Osteoblast (primary cell): ENCODE data around the gene ZMIZ1. TPM values are rescaled to one million over a fixed set of nuclear protein-coding genes. Genes with fewer than 3 reads are reported as not detected.

Source experiments
- DNase-seq: peaks from one replicate; pipeline ENCODE4 v3.0.0; 2011; ENCODE audit warnings: low spot score, mixed read lengths; ENCODE audit not compliant: insufficient read length; ENCODE audit errors: missing footprints
- H2AFZ ChIP-seq: 2 replicates; pipeline ENCODE4 v1.6.0; 2011; ENCODE audit warnings: mild to moderate bottlenecking, low read length
- H3K27ac ChIP-seq: 2 replicates; pipeline ENCODE4 v1.5.1; 2011; ENCODE audit warnings: mild to moderate bottlenecking, low read depth, low read length, moderate library complexity
- H3K27me3 ChIP-seq: 2 replicates; pipeline ENCODE4 v1.6.0; 2012; ENCODE audit warnings: mild to moderate bottlenecking, control low read depth, inconsistent platforms, low read length, moderate library complexity; ENCODE audit not compliant: insufficient read depth
- H3K36me3 ChIP-seq: 2 replicates; pipeline ENCODE4 v1.5.1; 2011; ENCODE audit warnings: mild to moderate bottlenecking, low read length, control low read depth, moderate library complexity; ENCODE audit not compliant: insufficient read depth
- H3K4me1 ChIP-seq: 2 replicates; pipeline ENCODE4 v1.5.1; 2011; ENCODE audit warnings: mild to moderate bottlenecking, low read length, control low read depth, moderate library complexity; ENCODE audit not compliant: insufficient read depth
- H3K4me2 ChIP-seq: 2 replicates; pipeline ENCODE4 v1.6.0; 2011; ENCODE audit warnings: mild to moderate bottlenecking, low read length; ENCODE audit not compliant: insufficient read depth
- H3K4me3 ChIP-seq: fragments of 200-600 bp; sonication (generic); 3 replicates; pipeline ENCODE4 v1.5.1; 2012; ENCODE audit warnings: mild to moderate bottlenecking, low read length, inconsistent platforms; ENCODE audit not compliant: insufficient read depth
- H3K79me2 ChIP-seq: 2 replicates; pipeline ENCODE4 v1.6.0; 2012; ENCODE audit warnings: mild to moderate bottlenecking, low read length, control low read depth, inconsistent platforms; ENCODE audit not compliant: insufficient read depth
- H3K9me3 ChIP-seq: 2 replicates; pipeline ENCODE4 v1.5.1; 2011; ENCODE audit warnings: low read depth, low read length, control low read depth
- H4K20me1 ChIP-seq: 2 replicates; pipeline ENCODE4 v1.6.0; 2012; ENCODE audit warnings: mild to moderate bottlenecking, low read length, control low read depth; ENCODE audit not compliant: insufficient read depth
- total RNA-seq: library from RNA; depleted of rRNA; stranded (reverse); fragments of >200 nt; gene quantifications from 2 replicates; pipeline ENCODE4 v1.2.3, GENCODE V29; 2012
- TF ChIP-seq, protein P1 (sequence below): IDR thresholded peaks from 2 replicates; pipeline ENCODE4 v1.5.1; 2011; ENCODE audit warnings: mild to moderate bottlenecking, low read depth, low read length, moderate library complexity; ENCODE audit errors: extremely low read depth

ZMIZ1 gene
- total RNA-seq, 1 donor: 40.9 TPM

GRCh38 chr10:79245539-79246208 is 176.9 kb downstream of the ZMIZ1 start:
- peaks cover 46% of the 10 kb centered on the region for H4K20me1 ChIP-seq
- no peak overlapping the region for H2AFZ ChIP-seq
- H3K79me2 ChIP-seq: peaks cover 87% of the 10 kb centered on the region
- H3K4me1 ChIP-seq: peaks cover 64% of the 10 kb centered on the region
- H3K36me3 ChIP-seq: peaks cover 6% of the 10 kb centered on the region
- H3K4me3 ChIP-seq: peak overlapping the region; percentile 14
- H3K27ac ChIP-seq: peak overlapping the region; percentile 77
- H3K9me3 ChIP-seq: no peaks in the 10 kb centered on the region
- no peaks in the 10 kb centered on the region for H3K27me3 ChIP-seq
- TF ChIP-seq, protein P1, sequence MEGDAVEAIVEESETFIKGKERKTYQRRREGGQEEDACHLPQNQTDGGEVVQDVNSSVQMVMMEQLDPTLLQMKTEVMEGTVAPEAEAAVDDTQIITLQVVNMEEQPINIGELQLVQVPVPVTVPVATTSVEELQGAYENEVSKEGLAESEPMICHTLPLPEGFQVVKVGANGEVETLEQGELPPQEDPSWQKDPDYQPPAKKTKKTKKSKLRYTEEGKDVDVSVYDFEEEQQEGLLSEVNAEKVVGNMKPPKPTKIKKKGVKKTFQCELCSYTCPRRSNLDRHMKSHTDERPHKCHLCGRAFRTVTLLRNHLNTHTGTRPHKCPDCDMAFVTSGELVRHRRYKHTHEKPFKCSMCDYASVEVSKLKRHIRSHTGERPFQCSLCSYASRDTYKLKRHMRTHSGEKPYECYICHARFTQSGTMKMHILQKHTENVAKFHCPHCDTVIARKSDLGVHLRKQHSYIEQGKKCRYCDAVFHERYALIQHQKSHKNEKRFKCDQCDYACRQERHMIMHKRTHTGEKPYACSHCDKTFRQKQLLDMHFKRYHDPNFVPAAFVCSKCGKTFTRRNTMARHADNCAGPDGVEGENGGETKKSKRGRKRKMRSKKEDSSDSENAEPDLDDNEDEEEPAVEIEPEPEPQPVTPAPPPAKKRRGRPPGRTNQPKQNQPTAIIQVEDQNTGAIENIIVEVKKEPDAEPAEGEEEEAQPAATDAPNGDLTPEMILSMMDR: no peak
- H3K4me2 ChIP-seq: peak overlapping the region; percentile 9
- peak; percentile 94 for DNase-seq

DNA sequence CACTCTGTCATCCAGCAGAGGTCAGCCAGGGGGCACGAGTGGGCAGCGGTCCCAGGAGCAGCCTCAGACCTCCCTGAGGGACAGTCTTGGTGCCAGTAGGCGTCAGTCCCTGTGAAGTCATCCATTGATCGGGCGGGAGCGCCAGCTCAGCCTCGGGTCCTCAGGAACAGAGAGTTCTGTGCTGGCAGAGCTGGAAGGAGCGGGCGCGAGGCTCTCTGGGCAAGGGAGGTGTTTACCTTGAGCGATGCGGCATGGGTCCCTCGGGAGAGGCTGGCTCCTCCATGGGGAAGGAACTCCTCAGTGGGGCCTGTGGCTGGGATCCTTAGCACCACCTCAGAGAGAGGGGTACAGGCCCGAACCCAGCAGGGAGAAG is 177.4 kb downstream of the ZMIZ1 start:
- Histone ChIP-seq H3K79me2 (peaks cover 87% of the 10 kb centered on the region), H3K9me3 (no peaks in the 10 kb centered on the region), H3K4me3 (no peak overlapping the region), H4K20me1 (peaks cover 45% of the 10 kb centered on the region), H3K4me2 (peak overlapping the region; percentile 9), H3K4me1 (peaks cover 64% of the 10 kb centered on the region), H2AFZ (no peak overlapping the region), H3K36me3 (peaks cover 6% of the 10 kb centered on the region), H3K27ac (peak overlapping the region; percentile 77), H3K27me3 (no peaks in the 10 kb centered on the region)
- TF ChIP-seq, protein P1: no peak
- DNase-seq: peak; percentile 90

DNA sequence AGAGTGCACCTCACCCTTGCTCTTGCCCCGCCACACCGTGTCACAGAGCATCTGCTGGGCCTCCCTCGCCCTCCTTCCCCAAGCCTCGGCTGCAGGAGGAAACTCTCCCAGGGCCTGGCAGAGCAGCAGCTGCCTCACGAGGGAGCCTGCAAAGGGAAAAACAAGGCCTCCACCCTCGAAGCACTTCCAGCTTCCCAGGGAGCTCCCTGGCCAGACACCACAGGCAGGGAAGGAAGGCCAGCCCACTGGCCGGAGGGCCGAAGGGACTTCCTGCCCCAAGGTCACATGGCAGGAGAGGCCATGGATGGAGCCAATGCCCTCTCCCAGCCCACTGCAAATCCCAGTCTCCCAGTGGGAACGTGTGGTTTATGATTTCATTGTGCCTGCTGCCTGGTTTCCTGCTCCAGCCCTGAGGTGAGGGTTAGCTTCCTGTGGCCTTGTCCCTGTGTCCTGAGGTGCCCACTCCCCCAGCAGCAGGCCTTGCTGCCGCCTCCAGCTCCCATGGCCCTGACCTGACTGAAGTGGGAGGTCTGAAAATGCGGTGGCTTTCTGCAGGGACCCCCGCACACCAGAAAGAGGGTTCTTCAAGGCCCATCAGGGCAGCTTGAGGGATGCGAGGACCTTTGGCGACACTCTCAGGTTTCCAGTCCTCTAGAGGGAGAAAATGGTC is 178.0 kb downstream of the ZMIZ1 start:
- no peak overlapping the region for H3K4me3 ChIP-seq
- H3K36me3 ChIP-seq: peaks cover 10% of the 10 kb centered on the region
- TF ChIP-seq, protein P1: no peak
- H3K4me2 ChIP-seq: peak overlapping the region; percentile 9
- H3K27me3 ChIP-seq: no peaks in the 10 kb centered on the region
- H3K27ac ChIP-seq: peak overlapping the region; percentile 77
- peaks cover 87% of the 10 kb centered on the region for H3K79me2 ChIP-seq
- peaks cover 49% of the 10 kb centered on the region for H4K20me1 ChIP-seq
- no peak overlapping the region for H2AFZ ChIP-seq
- peak; percentile 97 for DNase-seq
- no peaks in the 10 kb centered on the region for H3K9me3 ChIP-seq
- H3K4me1 ChIP-seq: peaks cover 59% of the 10 kb centered on the region

- TF ChIP-seq, protein P1: no peak
- Histone ChIP-seq H3K4me1 (peaks cover 56% of the 10 kb centered on the region), H3K4me2 (peak overlapping the region; percentile 3), H3K27me3 (no peaks in the 10 kb centered on the region), H3K36me3 (peaks cover 11% of the 10 kb centered on the region), H3K9me3 (no peaks in the 10 kb centered on the region), H3K27ac (peak overlapping the region; percentile 77), H4K20me1 (peaks cover 57% of the 10 kb centered on the region), H2AFZ (no peak overlapping the region), H3K79me2 (peaks cover 91% of the 10 kb centered on the region), H3K4me3 (no peak overlapping the region)
- no peak for DNase-seq
These were observed 178.8 kb downstream of the ZMIZ1 start for GRCh38 chr10:79247373-79248137.
